Right lobe of liver (tissue), 6 donors: ENCODE data around the gene COL19A1. TPM values are rescaled to one million over a fixed set of nuclear protein-coding genes. Genes with fewer than 3 reads are reported as not detected.

Experiments used
- ATAC-seq, 4 donors: fragments of 200-7000 bp; cut with Tn5 transposase; one replicate each; pipeline ENCODE4 v1.9.1; 2020; ENCODE audit warnings: mild to moderate bottlenecking in 4 of 4, moderate library complexity in 4 of 4
- DNase-seq, 3 donors: peaks; one replicate each; pipeline ENCODE4 v3.0.0-alpha.2; 2020
- H3K27ac ChIP-seq, 3 donors: fragments of 200-600 bp; one replicate each; pipeline ENCODE4 v1.8.0; 2022
- H3K27me3 ChIP-seq, 2 donors: fragments of 200-600 bp; one replicate each; pipeline ENCODE4 v1.8.0; 2022
- H3K36me3 ChIP-seq, 4 donors: fragments of 200-600 bp; sonication (generic) in 1 of 4; one replicate each; pipeline versions ENCODE4 v1.5.1 to v1.8.0; 2017 to 2022; ENCODE audit warnings: control low read depth in 1 of 4
- H3K4me1 ChIP-seq, 4 donors: fragments of 200-600 bp; sonication (generic) in 1 of 4; one replicate each; pipeline versions ENCODE4 v1.5.1 to v1.8.0; 2017 to 2022; ENCODE audit warnings: control low read depth in 1 of 4
- H3K4me3 ChIP-seq, 3 donors: fragments of 200-600 bp; one replicate each; pipeline ENCODE4 v1.8.0; 2022
- H3K9me3 ChIP-seq, 4 donors: fragments of 200-600 bp; sonication (generic) in 1 of 4; one replicate each; pipeline versions ENCODE4 v1.5.1 to v1.8.0; 2017 to 2022; ENCODE audit warnings: control low read depth in 1 of 4
- CTCF ChIP-seq, 4 donors: fragments of 200-600 bp in 3 of 4; fragments of 450-650 bp in 1 of 4; IDR thresholded peaks; one replicate each; pipeline versions ENCODE4 v1.5.1 to v1.8.0; 2016 to 2022; ENCODE audit warnings: antibody characterized with exemption in 4 of 4, mild to moderate bottlenecking in 2 of 4
- POLR2A ChIP-seq: fragments of 450-650 bp; IDR thresholded peaks from one replicate; pipeline ENCODE4 v1.6.1; 2017; ENCODE audit warnings: antibody characterized with exemption, mild to moderate bottlenecking
- WGBS: methylation state at CpG from one replicate; pipeline ENCODE4 v1.1.6; 2018; ENCODE audit warnings: low coverage, low lambda C conversion rate; ENCODE audit not compliant: insufficient coverage; ENCODE audit errors: missing lambda C conversion rate; 5-methylcytosine and 5-hydroxymethylcytosine counted together
- intact Hi-C, 2 donors: fragments of 100-400 bp; cut with DNase I; formaldehyde crosslinking; loops; one replicate each; pipeline versions ENCODE4 v1.11.2 to v1.14.1; 2022
- total RNA-seq, 6 experiments: library from RNA; depleted of rRNA in 2 of 6; stranded (reverse); fragments of >200 nt in 2 of 6; fragmentation: NEBNext Ultra II Directional in 3 of 6; extraction: Animal tissue kit (Norgen Biotek cat#: 25700) in 3 of 6; gene quantifications; one replicate each; pipeline versions ENCODE4 v1.1.0 to v1.2.4, GENCODE V29; 2016 to 2023
- donor health status: DM: no; HTN: yes; CAD: no.
- donor health status: DM: no; HTN: no; CAD: no.
- donor health status: DM: no; HTN: no; CAD: no.
- donor health status: DM: no; HTN: yes; CAD: no.
- donor health status: DM: no; HTN: yes; CAD: no.

The COL19A1 gene
- total RNA-seq, 6 experiments from 2014 or later: 0.18 to 0.39 (median 0.27) TPM; not detected in 2

GRCh38 chr6:70234561-70235236 lies 368.3 kb downstream of the COL19A1 start:
- 66% methylated on average over 6 of the region's 7 CpGs for WGBS
- no peaks in the 10 kb centered on the region for H3K9me3 ChIP-seq
- no peak overlapping the region for H3K4me3 ChIP-seq
- ATAC-seq (no peak), DNase-seq (no peak)
- intact Hi-C loops: no loop called here
- H3K27me3 ChIP-seq: peaks cover 0 to 3% of the 10 kb centered on the region in 2 donors
- no peaks in the 10 kb centered on the region for H3K36me3 ChIP-seq
- no peak overlapping the region for H3K27ac ChIP-seq
- TF ChIP-seq CTCF (IDR thresholded peaks at IDR 0.05): no peak
- no peak for TF ChIP-seq POLR2A
- H3K4me1 ChIP-seq: no peaks in the 10 kb centered on the region

GRCh38 chr6:70236343-70236742 lies 370.0 kb downstream of the COL19A1 start:
- no peak for ATAC-seq
- H3K4me3 ChIP-seq: no peak overlapping the region
- H3K4me1 ChIP-seq: no peaks in the 10 kb centered on the region
- no peak for DNase-seq
- TF ChIP-seq POLR2A (no peak), CTCF (IDR thresholded peaks at IDR 0.05) (no peak)
- intact Hi-C loops: no loop called here
- peaks cover 0 to 3% of the 10 kb centered on the region in 2 donors for H3K27me3 ChIP-seq
- no peaks in the 10 kb centered on the region for H3K36me3 ChIP-seq
- WGBS: 65% methylated on average over 3 of the region's 3 CpGs
- no peak overlapping the region for H3K27ac ChIP-seq
- no peaks in the 10 kb centered on the region for H3K9me3 ChIP-seq

GRCh38 chr6:70241031-70241430 lies 374.7 kb downstream of the COL19A1 start:
- no peaks in the 10 kb centered on the region for H3K4me1 ChIP-seq
- intact Hi-C loops: no loop called here
- 18% methylated on average over 3 of the region's 3 CpGs for WGBS
- no peak overlapping the region for H3K4me3 ChIP-seq
- no peaks in the 10 kb centered on the region for H3K36me3 ChIP-seq
- no peak overlapping the region for H3K27ac ChIP-seq
- DNase-seq (no peak), ATAC-seq (peak; percentile 46 to 56 (median 51))
- H3K27me3 ChIP-seq: peaks cover 0 to 3% of the 10 kb centered on the region in 2 donors
- H3K9me3 ChIP-seq: no peaks in the 10 kb centered on the region
- TF ChIP-seq POLR2A: no peak
- TF ChIP-seq CTCF (IDR thresholded peaks at IDR 0.05): no peak

GRCh38 chr6:70241991-70242420 lies 375.6 kb downstream of the COL19A1 start:
- no peak overlapping the region for H3K4me3 ChIP-seq
- ATAC-seq: peak; percentile 16 to 36 (median 30)

More at GRCh38 chr6:70241991-70242420, 375.6 kb downstream of the COL19A1 start:
- Histone ChIP-seq H3K27me3 (peaks cover 0 to 3% of the 10 kb centered on the region in 2 donors), H3K36me3 (no peaks in the 10 kb centered on the region), H3K4me1 (no peaks in the 10 kb centered on the region), H3K27ac (no peak overlapping the region), H3K9me3 (no peaks in the 10 kb centered on the region)
- intact Hi-C loops: no loop called here
- 27% methylated on average over 5 of the region's 7 CpGs for WGBS
- TF ChIP-seq CTCF (IDR thresholded peaks at IDR 0.05) (no peak), POLR2A (no peak)
- no peak for DNase-seq
